GM19372 (cell line): ENCODE results near the gene TTLL11.
"Not testable (repeated sequence)": the region's sequence is repeated elsewhere in the genome, so short reads cannot be mapped to it uniquely, and the experiment has no call there.

Experiments used
- ATAC-seq: cut with Tn5 transposase; IDR thresholded peaks from one replicate; pipeline ENCODE4 v1.9.1; 2021; ENCODE audit warnings: mild to moderate bottlenecking, low read depth, moderate library complexity; ENCODE audit not compliant: unreplicated experiment

The TTLL11 gene

DNA sequence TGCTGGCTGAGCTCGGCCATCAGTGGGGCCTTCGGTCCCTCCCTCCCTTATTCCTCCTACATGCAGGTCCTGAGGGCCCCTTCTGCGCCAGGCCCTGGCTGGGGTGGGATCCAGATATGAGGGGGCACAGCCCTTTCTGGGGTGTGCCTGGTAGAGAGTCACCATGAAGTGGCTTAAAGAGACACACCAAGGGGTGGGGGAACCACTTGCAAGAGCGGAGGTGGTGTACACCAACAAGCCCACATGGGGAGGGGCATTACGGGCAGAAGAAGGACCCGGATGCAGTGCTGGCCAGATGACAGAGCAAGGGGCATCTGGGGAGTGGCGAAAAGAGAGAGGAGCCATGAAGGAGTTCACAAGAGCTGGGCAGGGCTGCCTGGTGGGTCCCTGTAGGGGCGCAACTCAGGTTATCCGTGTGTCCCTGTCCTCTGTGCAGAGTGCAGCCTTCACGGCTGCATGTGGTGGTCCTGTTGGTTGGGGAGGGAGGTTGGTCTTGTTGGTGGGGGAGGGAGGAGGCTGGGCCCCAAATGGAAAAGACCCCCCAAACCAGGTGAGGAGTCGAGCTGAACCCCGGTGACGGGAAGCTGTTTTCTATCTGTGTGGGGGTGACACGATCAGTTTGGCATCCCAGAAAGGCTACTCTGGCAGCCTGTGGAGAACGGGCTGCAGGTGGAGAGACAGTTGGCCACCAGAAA, 283.6 kb downstream of the TTLL11 start:
- no peak for ATAC-seq

DNA sequence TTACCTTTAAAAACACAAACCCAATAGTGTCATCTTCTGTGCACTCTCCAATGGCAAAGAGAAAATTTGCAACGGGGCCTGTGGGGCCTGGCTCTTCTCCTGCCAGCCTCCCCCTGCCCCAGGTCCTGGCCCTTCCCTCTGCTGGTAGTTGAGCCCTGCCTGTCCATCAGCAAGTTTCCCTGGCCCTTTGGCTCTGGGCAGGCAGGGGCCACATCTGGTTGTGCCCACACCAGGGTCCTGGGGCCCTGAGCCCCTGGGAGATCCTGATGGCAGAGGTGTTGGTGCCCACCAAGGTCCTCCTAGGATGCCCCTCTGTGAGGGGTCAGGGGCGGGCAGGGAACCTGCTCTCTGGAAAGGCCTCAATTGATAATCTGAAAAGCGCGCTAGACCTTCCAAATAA, 284.3 kb downstream of the TTLL11 start:
- ATAC-seq = no peak

GRCh38 chr9:121807823-121808278, 285.3 kb downstream of the TTLL11 start:
- no peak for ATAC-seq

DNA sequence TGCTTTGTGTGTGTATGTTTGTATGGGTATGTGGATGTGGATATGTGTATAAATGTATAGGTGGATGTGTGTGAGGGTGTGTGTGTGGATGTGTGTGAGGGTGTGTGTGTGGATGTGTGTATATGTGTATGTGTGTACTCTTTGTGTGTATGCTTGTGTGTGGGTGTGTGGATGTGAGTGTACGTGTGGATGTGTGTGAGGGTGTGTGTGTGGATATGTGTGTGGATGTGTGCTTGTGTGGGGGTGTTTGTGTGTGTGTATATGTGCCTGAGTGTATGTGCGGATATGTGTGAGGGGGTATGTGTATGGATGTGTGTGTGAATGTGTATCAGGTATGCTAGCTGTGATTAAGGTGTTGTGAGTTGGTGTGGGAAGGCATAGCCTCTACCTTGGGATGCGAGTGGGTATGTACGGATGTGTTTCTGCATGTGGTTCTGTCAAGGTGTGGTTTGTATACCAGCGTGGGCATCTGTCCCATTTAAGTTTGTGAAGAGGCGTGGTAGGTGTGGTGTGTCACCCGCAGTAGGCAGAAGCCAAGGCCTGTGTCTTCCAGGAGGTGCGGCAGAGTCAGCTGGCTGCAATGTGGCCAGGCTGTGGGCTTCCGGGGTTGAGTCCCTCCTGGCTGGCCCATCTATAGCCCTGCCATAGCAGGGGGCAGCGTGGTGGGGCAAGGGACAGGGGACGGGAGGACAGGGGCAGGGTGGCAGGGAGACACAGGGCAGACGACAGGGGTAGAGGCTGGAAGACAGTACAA, 285.9 kb downstream of the TTLL11 start:
- ATAC-seq = no peak

GRCh38 chr9:121802753-121803152, 290.4 kb downstream of the TTLL11 start:
- ATAC-seq = no peak

- no peak for ATAC-seq
Measured at GRCh38 chr9:121801579-121801978, 291.5 kb downstream of the TTLL11 start.

- ATAC-seq = no peak
Measured at GRCh38 chr9:121800376-121800775, 292.7 kb downstream of the TTLL11 start.

DNA sequence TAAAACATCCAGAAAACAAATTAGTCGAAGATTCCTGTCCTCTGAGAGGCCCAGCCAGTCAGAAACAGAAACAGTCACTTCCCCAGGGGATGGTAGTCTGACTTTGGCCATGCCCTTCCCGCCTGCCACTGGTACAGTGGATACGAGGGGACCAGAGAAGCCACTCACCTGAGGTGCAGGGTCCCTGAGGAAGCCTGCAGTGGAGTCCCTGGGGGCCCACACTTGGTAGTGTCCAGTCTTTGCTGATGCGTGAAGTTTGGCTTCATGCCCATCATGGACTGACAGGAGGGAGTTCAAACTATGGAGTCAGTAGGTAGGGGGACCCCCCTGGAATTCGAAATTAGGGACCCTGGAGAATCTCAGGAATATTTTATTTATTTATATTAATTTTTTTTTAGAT, 294.2 kb downstream of the TTLL11 start:
- no peak for ATAC-seq

DNA sequence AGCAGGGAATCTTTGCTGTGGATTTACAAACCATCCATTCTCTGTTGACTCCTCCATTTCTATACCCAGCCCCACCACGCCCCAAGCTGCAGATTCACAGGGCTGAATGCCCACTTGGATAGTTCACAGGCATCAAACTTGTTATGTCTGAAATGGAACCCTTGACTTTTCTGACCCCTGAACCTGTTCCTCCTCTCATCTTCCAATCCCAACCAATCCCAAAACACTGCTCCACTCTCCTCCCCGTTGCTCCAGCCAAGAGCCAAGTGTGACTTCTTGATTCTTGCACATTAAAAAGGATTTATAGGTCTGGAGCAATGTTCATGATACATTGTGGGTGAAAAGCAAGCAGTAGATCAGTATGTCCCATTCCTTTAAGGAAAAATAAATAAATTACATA, 296.0 kb downstream of the TTLL11 start:
- no peak for ATAC-seq

DNA sequence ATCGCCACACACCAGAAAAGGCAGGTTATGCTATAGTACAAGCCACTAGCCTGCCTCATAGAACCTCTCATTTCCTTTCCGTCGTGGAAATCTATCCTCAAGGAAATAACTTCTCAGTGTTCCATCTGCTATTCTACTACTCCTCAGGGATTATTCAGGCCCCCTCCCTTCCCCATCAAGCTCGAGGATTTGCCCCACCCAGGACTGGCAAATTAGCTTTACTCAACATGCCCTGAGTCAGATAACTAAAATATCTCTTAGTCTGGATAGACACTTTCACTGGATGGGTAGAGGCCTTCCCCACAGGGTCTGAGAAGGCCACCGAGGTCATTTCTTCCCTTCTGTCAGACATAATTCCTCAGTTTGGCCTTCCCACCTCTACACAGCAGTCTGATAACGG, 298.8 kb downstream of the TTLL11 start:
- not testable (repeated sequence) for ATAC-seq

GRCh38 chr9:121792476-121792875, 300.6 kb downstream of the TTLL11 start:
- ATAC-seq = not testable (repeated sequence)

GRCh38 chr9:121790841-121791240, 302.3 kb downstream of the TTLL11 start:
- no peak for ATAC-seq

- no peak for ATAC-seq
Measured at GRCh38 chr9:121788686-121789366, 304.3 kb downstream of the TTLL11 start.

DNA sequence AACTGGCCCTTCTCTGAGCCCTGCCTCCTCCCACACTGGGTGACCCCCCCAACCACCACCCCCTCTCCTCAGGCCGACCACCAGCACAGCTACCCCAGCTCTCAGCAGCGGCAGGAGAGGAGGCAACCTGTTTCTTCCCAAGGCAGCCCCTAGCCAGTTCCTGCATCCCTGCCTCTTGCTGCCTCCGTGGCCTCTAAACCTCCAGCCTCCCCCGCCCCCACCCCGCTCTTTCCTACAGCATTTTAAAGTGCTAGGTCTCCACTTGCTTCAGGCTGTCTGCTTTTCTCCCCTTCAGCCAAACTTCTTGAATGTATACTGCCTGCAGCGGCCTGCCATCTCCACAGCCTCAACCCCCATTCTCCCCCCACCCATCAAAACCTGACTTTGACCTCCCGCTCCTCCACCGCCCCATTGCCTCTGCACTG, 306.1 kb downstream of the TTLL11 start:
- no peak for ATAC-seq

DNA sequence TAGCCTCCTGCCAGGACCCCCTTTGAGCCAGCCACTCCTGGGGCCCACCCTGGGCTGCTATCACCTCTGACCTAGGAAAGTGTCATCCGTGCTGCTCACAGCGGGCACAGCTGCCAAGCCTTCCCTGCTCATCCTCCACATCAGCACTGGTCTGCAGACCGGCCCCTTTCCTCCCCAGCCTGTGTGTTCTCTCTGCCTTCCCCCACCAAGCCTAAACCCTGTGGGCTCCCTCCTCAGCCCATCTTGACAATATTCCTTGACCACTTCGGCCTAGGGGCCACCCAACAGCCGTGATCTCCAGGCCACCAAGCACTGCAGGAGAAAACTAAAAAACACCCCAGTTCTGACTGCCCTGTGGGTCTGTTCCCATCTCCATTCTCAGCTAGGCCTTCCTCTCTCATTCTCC, 306.6 kb downstream of the TTLL11 start:
- ATAC-seq = no peak

DNA sequence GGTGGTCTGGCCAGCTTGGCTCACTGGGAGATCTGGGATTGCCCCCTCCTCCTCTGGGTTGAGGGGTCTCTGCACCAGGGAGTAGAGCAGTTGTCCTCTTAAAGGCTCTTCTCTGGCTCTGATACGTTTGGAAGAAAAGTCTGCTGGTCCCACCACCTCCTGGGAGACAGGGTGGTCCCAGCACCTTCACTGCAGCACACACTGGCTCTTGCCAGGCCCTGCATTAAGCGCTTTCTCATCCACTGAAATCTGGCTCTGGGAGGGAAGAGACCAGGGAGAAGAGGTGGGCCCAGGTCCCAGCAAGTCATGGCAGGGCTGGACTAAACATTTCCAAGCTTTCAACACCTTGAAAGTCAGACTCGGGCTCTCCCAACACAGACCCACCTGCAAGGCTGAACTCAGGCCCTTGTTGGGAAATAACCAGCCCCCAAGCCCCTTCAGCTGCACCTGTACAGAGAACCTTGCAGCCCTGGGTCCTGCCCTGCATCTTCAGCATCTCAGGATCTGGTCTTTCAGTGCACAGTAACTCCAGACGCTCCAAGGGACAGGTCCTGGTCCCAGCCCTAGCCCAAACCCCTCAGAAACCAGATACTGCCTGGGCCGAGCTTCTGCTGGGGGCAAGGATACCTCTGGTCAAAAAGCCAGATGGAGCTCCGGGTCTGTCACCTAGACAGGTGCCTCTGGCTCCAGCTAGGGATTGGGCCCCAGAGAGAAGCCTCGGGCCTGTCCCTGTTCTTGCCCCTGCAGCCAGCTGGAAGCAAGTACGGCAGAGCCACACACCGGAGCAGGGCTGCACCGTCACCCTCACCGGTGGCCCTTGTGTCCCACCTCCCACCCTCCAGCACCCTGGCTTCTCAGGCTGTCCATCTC, 307.2 kb downstream of the TTLL11 start:
- ATAC-seq = no peak

- ATAC-seq = no peak
Measured at GRCh38 chr9:121784731-121785411, 308.2 kb downstream of the TTLL11 start.

GRCh38 chr9:121783521-121784507, 309.3 kb downstream of the TTLL11 start:
- ATAC-seq = no peak

DNA sequence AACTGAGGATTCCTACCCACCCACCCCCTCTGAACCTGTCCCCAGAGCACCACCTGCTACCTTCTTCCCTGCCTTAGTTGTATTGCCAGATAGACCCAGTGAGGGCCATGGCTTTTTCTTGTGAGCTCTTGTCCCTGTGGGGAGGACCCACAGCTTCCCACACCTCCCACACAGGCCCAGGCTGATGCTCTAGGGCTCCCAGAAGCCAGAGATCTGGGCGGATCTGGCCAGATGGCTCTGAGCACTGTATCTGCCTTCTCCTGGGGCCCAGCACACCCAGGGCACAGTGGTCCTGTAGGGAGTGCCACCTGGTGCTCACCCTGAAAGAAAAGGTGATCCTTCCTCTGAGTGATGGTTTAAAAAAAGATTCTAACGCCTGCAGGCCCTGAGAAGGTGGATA, 310.0 kb downstream of the TTLL11 start:
- no peak for ATAC-seq
